HG03103 (cell line): ENCODE results near the gene TSPAN3.

ENCODE experiments used
- ATAC-seq: cut with Tn5 transposase; IDR thresholded peaks from one replicate; pipeline ENCODE4 v1.9.1; 2021; ENCODE audit warnings: low read depth; ENCODE audit not compliant: unreplicated experiment

Gene TSPAN3

DNA sequence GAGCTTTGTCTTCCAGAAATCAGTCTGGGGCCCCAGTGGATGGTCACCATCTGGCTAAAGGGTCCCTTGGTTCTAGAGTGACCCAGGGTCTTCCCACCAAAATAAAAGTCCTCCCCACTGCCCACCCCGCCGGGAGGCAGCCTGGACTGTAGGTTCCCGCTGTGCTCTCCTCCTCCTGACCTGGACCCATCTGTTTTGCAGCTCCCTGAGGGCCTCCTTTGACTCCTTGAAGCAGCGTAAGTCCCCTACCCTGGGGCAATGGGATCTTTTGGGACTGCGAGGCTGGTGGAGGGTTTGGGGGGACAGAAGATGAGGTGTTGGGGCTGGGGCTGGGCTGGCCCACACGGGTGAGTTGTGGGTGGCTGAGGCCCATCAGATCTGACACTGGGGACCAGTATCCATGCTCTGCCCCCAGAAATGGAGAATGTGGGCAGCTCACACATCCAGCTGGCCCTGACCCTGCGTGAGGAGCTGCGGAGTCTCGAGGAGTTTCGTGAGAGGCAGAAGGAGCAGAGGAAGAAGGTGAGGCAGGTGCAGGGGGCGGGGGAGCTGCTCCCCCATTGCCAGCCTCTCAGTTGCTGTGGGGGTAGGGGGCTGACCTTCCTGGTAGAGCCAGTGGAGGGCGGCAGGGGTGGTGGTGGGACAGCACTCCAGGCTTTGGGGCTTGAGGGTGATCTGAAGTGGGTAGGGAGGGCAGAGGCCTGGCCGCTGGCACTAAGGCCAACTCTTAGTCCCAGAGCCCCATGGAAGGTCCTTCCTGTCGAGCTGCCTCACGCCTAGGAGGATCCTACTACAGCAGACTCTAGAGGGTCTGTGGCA, 45.6 kb downstream of the TSPAN3 start:
- ATAC-seq: no peak

GRCh38 chr15:77024273-77025082, 46.4 kb downstream of the TSPAN3 start:
- no peak for ATAC-seq

DNA sequence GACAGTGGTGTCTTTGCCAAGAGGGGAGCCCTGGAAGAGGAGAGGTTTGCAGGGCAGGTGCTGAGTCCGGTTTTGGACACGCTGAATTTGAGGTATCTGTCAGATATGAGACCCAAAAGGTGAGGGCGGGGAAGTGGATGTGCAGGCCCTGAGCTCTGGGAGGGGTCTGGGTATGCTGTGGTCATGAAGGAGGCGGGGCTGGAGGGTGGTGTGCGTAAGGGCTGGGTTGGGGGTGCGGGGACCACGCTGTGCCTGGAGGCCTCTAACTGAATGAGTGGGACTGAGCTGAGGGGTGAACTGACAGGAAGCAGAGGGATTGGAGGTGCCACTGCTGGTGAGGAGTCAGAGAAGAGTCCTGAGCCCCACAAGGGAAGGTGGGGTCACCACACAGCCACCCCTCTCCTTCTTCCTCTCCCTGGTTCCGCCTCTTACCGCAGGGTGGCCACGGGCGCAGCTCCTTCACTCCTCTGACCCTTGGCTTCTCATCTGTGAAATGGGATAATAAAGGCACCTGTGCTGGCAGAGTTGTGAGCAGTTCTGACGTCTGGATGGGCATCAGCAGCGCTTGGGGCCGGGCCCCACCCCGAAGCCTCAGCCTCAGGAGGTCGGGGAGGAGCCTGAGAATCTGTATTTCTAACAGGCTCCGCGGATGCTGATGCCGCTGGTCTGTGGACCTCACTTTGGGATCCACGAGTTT, 47.2 kb downstream of the TSPAN3 start:
- no peak for ATAC-seq

DNA sequence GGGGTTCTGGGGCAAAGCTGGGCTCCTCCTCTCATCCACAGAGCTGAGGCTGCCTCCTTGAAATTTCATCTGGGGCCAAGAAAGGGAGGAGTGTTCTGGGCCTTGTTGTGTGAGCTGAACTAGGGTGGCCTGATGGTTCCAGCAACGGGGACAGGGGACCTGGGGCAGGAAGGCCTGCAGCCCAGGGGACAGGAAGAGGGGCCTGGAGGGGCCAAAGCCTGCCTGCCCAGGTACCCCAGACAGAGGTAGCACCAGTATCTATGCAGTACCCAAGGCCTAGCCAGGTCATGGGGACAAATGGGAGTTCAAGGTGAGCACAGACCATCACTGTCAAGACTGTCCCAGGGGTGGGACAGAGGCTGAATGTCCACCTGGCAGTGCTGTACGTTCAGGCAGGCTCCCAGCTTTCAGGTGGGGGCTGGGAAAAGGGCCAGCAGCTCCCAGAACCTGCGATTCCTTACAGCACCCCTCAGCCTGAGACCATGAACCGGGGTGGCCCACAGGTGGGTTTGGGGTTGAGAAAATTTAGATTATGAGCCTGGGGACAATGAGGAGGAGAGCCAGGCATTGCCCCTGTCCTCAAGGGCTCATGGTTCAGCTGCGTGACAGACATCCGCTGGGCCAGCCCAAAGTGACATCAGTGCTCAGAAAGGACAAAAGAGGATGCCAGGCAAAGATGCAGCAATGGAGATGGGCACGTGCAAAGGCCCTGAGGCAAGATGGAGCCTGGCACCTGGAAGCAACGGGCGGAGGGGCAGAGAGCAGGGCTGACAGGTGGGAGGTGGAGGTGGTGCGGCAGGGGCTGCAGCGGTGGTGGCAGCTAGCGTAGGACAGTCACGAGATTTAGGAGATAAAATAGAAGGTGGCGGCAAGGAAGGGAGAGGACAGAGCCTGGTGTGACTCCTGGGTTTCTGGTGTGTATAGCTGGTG, 48.0 kb downstream of the TSPAN3 start:
- no peak for ATAC-seq

DNA sequence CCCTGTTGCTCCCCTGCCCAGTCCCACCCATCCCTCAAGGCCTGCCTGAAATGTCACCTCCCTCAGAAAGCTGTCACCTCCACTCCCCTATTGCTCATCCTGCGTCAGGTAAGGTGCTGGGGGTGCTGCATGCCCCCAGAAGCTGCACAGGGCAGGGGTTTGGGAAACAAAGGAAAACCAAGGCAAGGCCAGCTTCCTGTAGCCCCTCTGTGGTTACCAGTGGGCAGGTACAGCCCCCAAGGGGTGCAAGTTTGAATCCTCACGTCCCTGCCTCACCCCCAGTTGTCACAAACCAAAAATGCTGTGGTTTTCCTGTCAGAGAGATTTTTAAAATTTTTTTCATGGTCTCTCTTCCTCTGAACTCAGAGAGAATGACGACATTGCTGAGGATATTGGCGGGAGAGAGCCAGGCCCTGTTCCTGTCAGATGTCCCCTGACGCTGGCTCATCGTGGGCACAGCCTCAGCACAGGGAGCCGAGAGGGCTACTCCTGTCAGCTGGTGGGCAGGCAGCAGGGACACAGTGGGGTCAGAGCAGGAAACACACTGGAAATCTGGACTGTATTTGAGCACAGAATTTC, 49.0 kb downstream of the TSPAN3 start:
- no peak for ATAC-seq

GRCh38 chr15:77021088-77021481, 49.8 kb downstream of the TSPAN3 start:
- ATAC-seq: no peak

- ATAC-seq: no peak
These were observed 50.4 kb downstream of the TSPAN3 start for GRCh38 chr15:77020348-77021087.

- ATAC-seq: no peak
These were observed 51.2 kb downstream of the TSPAN3 start for GRCh38 chr15:77019521-77020331.

- no peak for ATAC-seq
These were observed 52.0 kb downstream of the TSPAN3 start for GRCh38 chr15:77018796-77019505.

GRCh38 chr15:77017761-77018720, 52.9 kb downstream of the TSPAN3 start:
- ATAC-seq: no peak

DNA sequence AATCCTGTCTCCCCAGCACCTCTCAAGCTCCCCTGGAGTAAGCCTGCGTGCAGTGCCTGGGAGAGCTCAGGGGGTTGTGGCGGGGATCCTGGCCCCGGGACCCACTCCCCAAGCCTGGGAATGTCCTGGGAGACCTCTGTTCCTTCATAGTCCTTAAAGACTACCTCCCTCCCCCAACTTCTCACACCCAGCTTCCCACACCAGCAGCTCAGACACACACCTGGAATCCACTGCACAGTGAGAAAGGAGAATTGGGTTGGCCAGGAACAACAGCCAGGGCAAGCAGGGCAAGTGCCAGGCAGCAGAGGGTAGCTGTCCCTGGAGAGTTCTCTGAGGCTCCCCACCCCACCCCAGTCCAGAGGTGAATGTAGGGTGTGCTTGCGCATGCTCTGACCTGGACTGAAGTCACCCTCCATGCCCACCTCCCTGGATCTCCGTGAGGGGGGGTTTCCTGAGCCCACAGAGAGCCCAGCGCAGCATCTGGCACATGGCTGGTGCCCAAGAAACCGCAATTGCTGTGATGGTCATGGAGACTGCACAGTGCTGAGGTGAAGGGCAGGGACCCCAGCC, 53.7 kb downstream of the TSPAN3 start:
- no peak for ATAC-seq

- no peak for ATAC-seq
These were observed 54.6 kb downstream of the TSPAN3 start for GRCh38 chr15:77016321-77016695.

DNA sequence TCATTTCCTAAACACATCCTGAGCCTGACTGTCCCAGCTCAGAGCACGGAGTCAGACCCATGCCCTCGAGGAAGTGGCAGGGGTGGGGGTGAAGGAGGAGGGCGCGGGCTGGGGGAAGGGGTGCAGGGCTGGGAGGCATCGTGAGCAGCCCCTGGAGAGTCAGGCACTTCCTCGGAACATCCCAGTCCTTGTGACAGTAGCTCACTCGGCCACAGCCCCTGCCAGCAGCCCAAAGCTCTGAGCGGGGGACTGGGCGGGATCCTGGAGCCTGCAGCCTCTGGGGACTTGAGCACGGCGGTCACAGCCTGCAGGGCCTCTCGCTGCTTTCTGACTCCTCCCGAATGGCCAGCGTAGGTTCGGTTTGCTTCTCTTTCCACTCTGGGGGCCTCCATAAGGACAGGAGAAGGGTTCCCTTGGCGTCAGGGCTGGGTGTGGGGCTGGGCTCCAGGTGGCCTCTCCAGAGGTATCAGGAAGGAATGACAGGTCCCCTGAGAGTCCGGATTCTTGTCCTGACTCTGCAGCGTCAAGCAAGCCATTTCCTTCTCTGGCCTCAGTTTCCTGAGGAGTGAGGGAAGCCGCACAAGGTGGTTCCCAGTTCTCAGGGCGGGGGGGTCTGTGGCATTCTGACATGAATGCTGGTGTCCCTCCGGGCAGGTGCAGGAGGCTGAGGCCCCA, 55.1 kb downstream of the TSPAN3 start:
- no peak for ATAC-seq

GRCh38 chr15:77014132-77015081, 56.5 kb downstream of the TSPAN3 start:
- no peak for ATAC-seq

DNA sequence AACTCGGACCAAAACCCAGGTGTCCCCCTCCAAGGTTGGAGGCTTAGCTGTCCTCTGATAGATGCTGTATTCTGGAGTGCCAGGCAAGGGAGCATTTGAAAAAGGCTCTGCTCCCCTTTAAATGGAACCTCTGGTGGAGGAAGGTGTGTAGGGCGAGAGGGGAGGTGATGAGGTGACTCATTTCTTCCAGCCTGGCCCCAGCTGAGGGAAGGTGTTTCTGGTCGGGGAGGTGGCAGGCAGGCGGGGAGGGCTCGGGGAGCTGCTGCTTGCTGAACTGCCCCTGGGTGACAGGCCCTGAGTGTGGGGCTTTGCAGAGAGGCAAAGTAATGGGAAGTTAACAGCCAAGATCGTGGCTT, 57.2 kb downstream of the TSPAN3 start:
- ATAC-seq: no peak
